HG02884 (cell line): ENCODE measurements around the gene GRM4.
"Not testable (repeated sequence)": the region's sequence is repeated elsewhere in the genome, so short reads cannot be mapped to it uniquely, and the experiment has no call there.

ENCODE experiments used
- ATAC-seq: cut with Tn5 transposase; IDR thresholded peaks from one replicate; pipeline ENCODE4 v1.9.1; 2021; ENCODE audit warnings: mild to moderate bottlenecking, moderate library complexity; ENCODE audit not compliant: unreplicated experiment

GRM4 gene

GRCh38 chr6:34027445-34027936 lies 118.4 kb downstream of the GRM4 start:
- ATAC-seq, result no peak

- ATAC-seq, result no peak
These were observed 120.0 kb downstream of the GRM4 start for GRCh38 chr6:34025861-34026260.

GRCh38 chr6:34025112-34025807 lies 120.6 kb downstream of the GRM4 start:
- ATAC-seq, result no peak

- no peak for ATAC-seq
These were observed 123.0 kb downstream of the GRM4 start for GRCh38 chr6:34022873-34023255.

GRCh38 chr6:34022250-34022872 lies 123.5 kb downstream of the GRM4 start:
- ATAC-seq, result no peak

GRCh38 chr6:34021554-34022190 lies 124.2 kb downstream of the GRM4 start:
- no peak for ATAC-seq

- ATAC-seq, result no peak
These were observed 124.9 kb downstream of the GRM4 start for GRCh38 chr6:34020807-34021553.

GRCh38 chr6:34020278-34020677 lies 125.6 kb downstream of the GRM4 start:
- no peak for ATAC-seq

GRCh38 chr6:34018961-34019606 lies 126.8 kb downstream of the GRM4 start:
- ATAC-seq, result no peak

GRCh38 chr6:34018026-34018425 lies 127.9 kb downstream of the GRM4 start:
- ATAC-seq, result no peak

GRCh38 chr6:34017106-34017805 lies 128.6 kb downstream of the GRM4 start:
- ATAC-seq, result no peak

- ATAC-seq, result not testable (repeated sequence)
These were observed 129.3 kb downstream of the GRM4 start for GRCh38 chr6:34016573-34016972.

GRCh38 chr6:34015586-34015985 lies 130.3 kb downstream of the GRM4 start:
- no peak for ATAC-seq

- ATAC-seq, result no peak
These were observed 134.6 kb downstream of the GRM4 start for GRCh38 chr6:34011264-34011663.

- ATAC-seq, result no peak
These were observed 139.9 kb downstream of the GRM4 start for GRCh38 chr6:34005901-34006531.

- ATAC-seq, result no peak
These were observed 141.2 kb downstream of the GRM4 start for GRCh38 chr6:34004706-34005105.

GRCh38 chr6:34003962-34004361 lies 141.9 kb downstream of the GRM4 start:
- ATAC-seq, result no peak

GRCh38 chr6:34001706-34002621 lies 143.9 kb downstream of the GRM4 start:
- no peak for ATAC-seq

- no peak for ATAC-seq
These were observed 145.6 kb downstream of the GRM4 start for GRCh38 chr6:34000281-34000680.
